H1 (cell line): ENCODE data around the gene LURAP1L.

Experiments
- CEBPB ChIP-seq: IDR thresholded peaks from 2 replicates; pipeline ENCODE4 v1.6.1; 2012; ENCODE audit warnings: low read depth, low read length
- CHD2 ChIP-seq: IDR thresholded peaks from 2 replicates; pipeline ENCODE4 v1.6.1; 2012; ENCODE audit warnings: low read length, improper control_type of control experiment
- POU5F1 ChIP-seq: IDR thresholded peaks from 2 replicates; pipeline ENCODE4 v1.6.1; 2011; ENCODE audit warnings: low read depth, mild to moderate bottlenecking, low read length, moderate library complexity
- SAP30 ChIP-seq: fragments of 300-600 bp; sonication (generic); IDR thresholded peaks from 2 replicates; pipeline ENCODE4 v1.7.1; 2012; ENCODE audit warnings: low read length, moderate library complexity, mild to moderate bottlenecking, inconsistent platforms; ENCODE audit not compliant: insufficient read depth, insufficient replicate concordance
- TF ChIP-seq, protein P1 (sequence below), 3 experiments: IDR thresholded peaks; 1 replicate in 2 of 3; 2 replicates in 1 of 3; pipeline versions ENCODE4 v1.5.1 to v1.6.1; 2011; ENCODE audit warnings: low read length in 3 of 3, mild to moderate bottlenecking in 3 of 3, inconsistent platforms in 2 of 3, low read depth in 1 of 3, moderate library complexity in 1 of 3; ENCODE audit not compliant: insufficient read depth in 1 of 3; ENCODE audit errors: control extremely low read depth in 1 of 3
- TF ChIP-seq, protein P2 (sequence below): IDR thresholded peaks from 2 replicates; pipeline ENCODE4 v1.6.1; 2011; ENCODE audit warnings: low read depth, mild to moderate bottlenecking, low read length; ENCODE audit not compliant: insufficient read depth

DNA sequence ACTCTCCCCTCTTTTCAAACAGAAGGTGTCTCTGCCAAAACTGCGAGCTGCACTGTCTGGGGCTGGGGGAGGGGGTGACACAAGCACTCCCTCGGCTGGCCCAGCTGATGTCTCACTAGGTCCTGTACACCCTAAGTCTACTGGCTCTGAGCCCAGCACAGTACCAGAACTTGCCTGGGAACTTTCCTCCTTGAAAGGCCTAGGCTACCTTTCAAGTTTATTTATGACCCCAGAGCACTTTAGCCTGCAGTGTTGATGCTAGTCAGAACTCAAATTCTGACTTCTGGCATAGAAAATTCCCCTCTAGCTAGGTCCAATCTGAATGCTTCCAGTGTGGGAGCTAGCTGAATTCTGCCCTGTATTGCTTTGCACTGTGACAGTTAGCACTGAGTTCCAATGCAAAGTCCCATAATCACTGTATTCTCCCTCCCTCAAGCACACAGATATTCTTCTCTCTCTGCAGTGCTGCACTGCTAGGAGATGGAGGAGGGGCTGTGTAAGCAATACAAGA, 10.5 kb downstream of the LURAP1L start:
- TF ChIP-seq, protein P1, sequence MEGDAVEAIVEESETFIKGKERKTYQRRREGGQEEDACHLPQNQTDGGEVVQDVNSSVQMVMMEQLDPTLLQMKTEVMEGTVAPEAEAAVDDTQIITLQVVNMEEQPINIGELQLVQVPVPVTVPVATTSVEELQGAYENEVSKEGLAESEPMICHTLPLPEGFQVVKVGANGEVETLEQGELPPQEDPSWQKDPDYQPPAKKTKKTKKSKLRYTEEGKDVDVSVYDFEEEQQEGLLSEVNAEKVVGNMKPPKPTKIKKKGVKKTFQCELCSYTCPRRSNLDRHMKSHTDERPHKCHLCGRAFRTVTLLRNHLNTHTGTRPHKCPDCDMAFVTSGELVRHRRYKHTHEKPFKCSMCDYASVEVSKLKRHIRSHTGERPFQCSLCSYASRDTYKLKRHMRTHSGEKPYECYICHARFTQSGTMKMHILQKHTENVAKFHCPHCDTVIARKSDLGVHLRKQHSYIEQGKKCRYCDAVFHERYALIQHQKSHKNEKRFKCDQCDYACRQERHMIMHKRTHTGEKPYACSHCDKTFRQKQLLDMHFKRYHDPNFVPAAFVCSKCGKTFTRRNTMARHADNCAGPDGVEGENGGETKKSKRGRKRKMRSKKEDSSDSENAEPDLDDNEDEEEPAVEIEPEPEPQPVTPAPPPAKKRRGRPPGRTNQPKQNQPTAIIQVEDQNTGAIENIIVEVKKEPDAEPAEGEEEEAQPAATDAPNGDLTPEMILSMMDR (IDR thresholded peaks at IDR 0.05; ENCODE audit: control extremely low read depth in 1 of 3, insufficient read depth in 1 of 3, low read depth in 1 of 3, low read length in 3 of 3) = no peak
- TF ChIP-seq, protein P2, sequence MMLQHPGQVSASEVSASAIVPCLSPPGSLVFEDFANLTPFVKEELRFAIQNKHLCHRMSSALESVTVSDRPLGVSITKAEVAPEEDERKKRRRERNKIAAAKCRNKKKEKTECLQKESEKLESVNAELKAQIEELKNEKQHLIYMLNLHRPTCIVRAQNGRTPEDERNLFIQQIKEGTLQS = no peak
- TF ChIP-seq POU5F1 (no peak), CEBPB (no peak), CHD2 (no peak), SAP30 (no peak)
